WTC11 (cell line): ENCODE results near the gene IL1RAPL1. TPM values are rescaled to one million over a fixed set of nuclear protein-coding genes. Genes with fewer than 3 reads are reported as not detected.

Experiments used
- ATAC-seq: fragments of 200-7000 bp; cut with Tn5 transposase; 2 replicates; pipeline ENCODE4 v1.10.0; 2021; ENCODE audit warnings: mild to moderate bottlenecking, moderate library complexity
- CTCF ChIA-PET: fragments of 300-600 bp; sonication (Branson Sonifier 250); formaldehyde crosslinking; loops from one replicate; lab custom pipeline; 2021; ENCODE audit warnings: antibody characterized with exemption; lab: Charles Lee
- POLR2A ChIA-PET: fragments of 350-600 bp; sonication (Branson Sonifier 250); formaldehyde crosslinking; loops from one replicate; lab custom pipeline; 2021; ENCODE audit warnings: antibody characterized with exemption; lab: Charles Lee
- DNase-seq: peaks from one replicate; pipeline ENCODE4 v3.0.0; 2021; ENCODE audit warnings: low spot score
- H3K27ac Mint-ChIP-seq: 2 replicates; pipeline ENCODE4 v1.8.0; 2021; ENCODE audit warnings: mixed read lengths
- H3K27me3 Mint-ChIP-seq: 2 replicates; pipeline ENCODE4 v1.8.0; 2021; ENCODE audit warnings: low read depth, mild to moderate bottlenecking, moderate library complexity, mixed read lengths
- H3K36me3 Mint-ChIP-seq: 2 replicates; pipeline ENCODE4 v1.8.0; 2021; ENCODE audit warnings: mixed read lengths
- H3K4me1 Mint-ChIP-seq: 2 replicates; pipeline ENCODE4 v1.8.0; 2022; ENCODE audit warnings: mixed read lengths
- H3K4me3 Mint-ChIP-seq: 2 replicates; pipeline ENCODE4 v1.8.0; 2021; ENCODE audit warnings: mild to moderate bottlenecking, moderate library complexity, mixed read lengths
- H3K9me3 Mint-ChIP-seq: 2 replicates; pipeline ENCODE4 v1.8.0; 2021; ENCODE audit warnings: mixed read lengths
- ATF1 ChIP-seq: sonication (generic); formaldehyde crosslinking; IDR thresholded peaks from 2 replicates; pipeline ENCODE4 v1.8.1; 2023; ENCODE audit warnings: mild to moderate bottlenecking, moderate library complexity, missing genetic modification reagents
- ESRRA ChIP-seq: sonication (generic); formaldehyde crosslinking; IDR thresholded peaks from 2 replicates; pipeline ENCODE4 v1.8.1; 2022; ENCODE audit warnings: mild to moderate bottlenecking, missing genetic modification reagents, borderline replicate concordance
- FOXP1 ChIP-seq: sonication (generic); formaldehyde crosslinking; IDR thresholded peaks from 2 replicates; pipeline ENCODE4 v1.8.0; 2022; ENCODE audit warnings: missing genetic modification reagents, mild to moderate bottlenecking, moderate library complexity, borderline replicate concordance
- JAZF1 ChIP-seq: fragments of 250-450 bp; sonication (Bioruptor Pico); IDR thresholded peaks from 2 replicates; pipeline ENCODE4 v1.9.0; 2021; ENCODE audit warnings: moderate library complexity, mild to moderate bottlenecking, inconsistent platforms
- MYBL2 ChIP-seq: sonication (generic); formaldehyde crosslinking; IDR thresholded peaks from 2 replicates; pipeline ENCODE4 v1.8.1; 2023; ENCODE audit warnings: mild to moderate bottlenecking, moderate library complexity, missing genetic modification reagents
- NFYB ChIP-seq: sonication (generic); formaldehyde crosslinking; conservative IDR thresholded peaks from 2 replicates; pipeline ENCODE4 v1.8.0; 2022; ENCODE audit warnings: low read depth, missing genetic modification reagents
- NR3C1 ChIP-seq: sonication (generic); formaldehyde crosslinking; conservative IDR thresholded peaks from 2 replicates; pipeline ENCODE4 v1.8.1; 2023; ENCODE audit warnings: low read depth, mild to moderate bottlenecking, missing genetic modification reagents
- SMAD3 ChIP-seq: sonication (generic); formaldehyde crosslinking; IDR thresholded peaks from 2 replicates; pipeline ENCODE4 v1.8.0; 2022; ENCODE audit warnings: missing genetic modification reagents, mild to moderate bottlenecking, borderline replicate concordance
- SMAD4 ChIP-seq: sonication (generic); formaldehyde crosslinking; IDR thresholded peaks from 2 replicates; pipeline ENCODE4 v1.8.0; 2022; ENCODE audit warnings: mild to moderate bottlenecking, missing genetic modification reagents
- SOX15 ChIP-seq: fragments of 250-450 bp; sonication (Bioruptor Pico); IDR thresholded peaks from 2 replicates; pipeline ENCODE4 v1.9.0; 2021; ENCODE audit warnings: mild to moderate bottlenecking
- SP1 ChIP-seq: sonication (generic); formaldehyde crosslinking; conservative IDR thresholded peaks from 2 replicates; pipeline ENCODE4 v1.8.1; 2022; ENCODE audit warnings: missing genetic modification reagents
- TP53 ChIP-seq: sonication (generic); formaldehyde crosslinking; IDR thresholded peaks from 2 replicates; pipeline ENCODE4 v1.8.1; 2023; ENCODE audit warnings: mild to moderate bottlenecking, missing genetic modification reagents
- ZNF219 ChIP-seq: sonication (generic); formaldehyde crosslinking; IDR thresholded peaks from 2 replicates; pipeline ENCODE4 v1.8.0; 2023; ENCODE audit warnings: missing genetic modification reagents, mild to moderate bottlenecking, borderline replicate concordance
- ZNF317 ChIP-seq: sonication (generic); formaldehyde crosslinking; IDR thresholded peaks from 2 replicates; pipeline ENCODE4 v1.8.1; 2023; ENCODE audit warnings: low read depth, mild to moderate bottlenecking, moderate library complexity, missing genetic modification reagents, borderline replicate concordance
- ZNF416 ChIP-seq: fragments of 250-450 bp; sonication (Bioruptor Pico); IDR thresholded peaks from 2 replicates; pipeline ENCODE4 v1.9.0; 2021; ENCODE audit warnings: mild to moderate bottlenecking, inconsistent platforms
- ZNF671 ChIP-seq: fragments of 250-450 bp; sonication (Bioruptor Pico); IDR thresholded peaks from 2 replicates; pipeline ENCODE4 v1.8.0; 2021; ENCODE audit warnings: mild to moderate bottlenecking
- total RNA-seq: library from RNA; stranded (reverse); gene quantifications from 3 replicates; pipeline ENCODE4 v1.2.3, GENCODE V29; 2021
- TF ChIP-seq, protein P1 (sequence below): sonication (generic); formaldehyde crosslinking; IDR thresholded peaks from 2 replicates; pipeline ENCODE4 v1.8.1; 2022; ENCODE audit warnings: low read depth, missing genetic modification reagents, borderline replicate concordance
- TF ChIP-seq, protein P2 (sequence below): sonication (generic); formaldehyde crosslinking; IDR thresholded peaks from 2 replicates; pipeline ENCODE4 v1.8.0; 2022; ENCODE audit warnings: missing genetic modification reagents
- TF ChIP-seq, protein P3 (sequence below): sonication (generic); formaldehyde crosslinking; IDR thresholded peaks from 2 replicates; pipeline ENCODE4 v1.8.1; 2023; ENCODE audit warnings: mild to moderate bottlenecking, missing genetic modification reagents, moderate library complexity
- TF ChIP-seq, protein P4 (sequence below): sonication (generic); formaldehyde crosslinking; conservative IDR thresholded peaks from 2 replicates; pipeline ENCODE4 v1.8.1; 2022; ENCODE audit warnings: mild to moderate bottlenecking, missing genetic modification reagents
- TF ChIP-seq, protein P5 (sequence below): sonication (generic); formaldehyde crosslinking; IDR thresholded peaks from 2 replicates; pipeline ENCODE4 v1.8.1; 2022; ENCODE audit warnings: mild to moderate bottlenecking, moderate library complexity, missing genetic modification reagents
- TF ChIP-seq, protein P6 (sequence below): sonication (generic); formaldehyde crosslinking; IDR thresholded peaks from 2 replicates; pipeline ENCODE4 v1.8.1; 2022; ENCODE audit warnings: mild to moderate bottlenecking, missing genetic modification reagents, moderate library complexity, borderline replicate concordance
- TF ChIP-seq, protein P7 (sequence below): sonication (generic); formaldehyde crosslinking; IDR thresholded peaks from 2 replicates; pipeline ENCODE4 v1.8.0; 2022; ENCODE audit warnings: mild to moderate bottlenecking, missing genetic modification reagents
- TF ChIP-seq, protein P8 (sequence below): fragments of 250-450 bp; sonication (Bioruptor Pico); IDR thresholded peaks from 2 replicates; pipeline ENCODE4 v1.9.0; 2021; ENCODE audit warnings: moderate library complexity, mild to moderate bottlenecking, inconsistent platforms, borderline replicate concordance
- TF ChIP-seq, protein P9 (sequence below): fragments of 200-600 bp; IDR thresholded peaks from 2 replicates; pipeline ENCODE4 v1.8.0; 2022; ENCODE audit warnings: antibody characterized with exemption

The IL1RAPL1 gene
- total RNA-seq, 1 experiment from 2014 or later, result 0.13 TPM

DNA sequence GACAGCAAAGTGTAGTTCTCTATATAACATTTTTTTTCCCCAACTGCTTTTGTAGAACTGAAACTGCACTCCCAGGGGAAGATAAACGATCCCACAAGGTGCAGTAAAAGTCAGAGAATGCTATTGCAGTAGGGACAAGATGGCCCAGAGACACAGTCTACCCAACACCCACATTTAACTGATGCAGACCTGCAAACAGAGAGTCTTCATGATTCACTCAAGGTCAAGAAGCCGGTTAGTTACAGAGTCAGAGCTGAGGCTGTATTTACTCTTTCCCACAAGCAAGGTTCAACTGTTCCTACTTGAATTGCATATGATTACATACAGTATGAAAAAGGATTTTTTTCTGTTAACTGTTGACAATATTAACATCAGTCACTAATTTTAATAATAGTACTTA lies 654.6 kb downstream of the IL1RAPL1 start:
- Mint-ChIP-seq H3K4me1 (peaks cover 7% of the 10 kb centered on the region; the same call in 1 of the 2 replicates), H3K4me3 (no peak overlapping the region), H3K27me3 (peaks cover 40% of the 10 kb centered on the region)

DNA sequence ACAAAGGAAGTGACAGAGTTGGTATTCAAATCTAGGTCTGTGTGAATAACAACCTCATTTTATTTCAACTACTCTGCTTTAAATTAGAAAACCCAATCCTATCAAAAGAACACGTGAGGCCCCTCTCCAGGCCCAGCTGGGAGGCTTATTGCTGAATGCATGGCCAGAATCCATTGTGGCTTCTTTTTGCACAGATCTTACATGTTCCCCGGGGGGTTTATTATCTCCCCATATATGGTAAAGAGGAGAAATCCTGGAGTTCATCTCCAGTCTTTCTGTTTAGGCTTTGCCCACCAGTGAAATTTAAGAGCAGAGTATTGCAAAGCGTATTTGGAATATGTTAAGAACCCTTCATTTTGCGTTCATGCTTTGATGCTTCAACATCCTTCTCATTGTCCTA lies 655.6 kb downstream of the IL1RAPL1 start:
- ChIA-PET POLR2A (no interaction called here), CTCF (no interaction called here)
- no peak for DNase-seq
- Mint-ChIP-seq H3K9me3 (no peaks in the 10 kb centered on the region), H3K4me3 (no peak overlapping the region), H3K27ac (no peak overlapping the region), H3K36me3 (no peaks in the 10 kb centered on the region), H3K4me1 (peaks cover 7% of the 10 kb centered on the region; the same call in 1 of the 2 replicates), H3K27me3 (peaks cover 29% of the 10 kb centered on the region)
- no peak for ATAC-seq
- TF ChIP-seq ZNF317 (CRISPR knock-in tag), result no peak
- TF ChIP-seq MYBL2 (CRISPR knock-in tag), result no peak
- TF ChIP-seq ESRRA (CRISPR knock-in tag), result no peak
- TF ChIP-seq, protein P1, sequence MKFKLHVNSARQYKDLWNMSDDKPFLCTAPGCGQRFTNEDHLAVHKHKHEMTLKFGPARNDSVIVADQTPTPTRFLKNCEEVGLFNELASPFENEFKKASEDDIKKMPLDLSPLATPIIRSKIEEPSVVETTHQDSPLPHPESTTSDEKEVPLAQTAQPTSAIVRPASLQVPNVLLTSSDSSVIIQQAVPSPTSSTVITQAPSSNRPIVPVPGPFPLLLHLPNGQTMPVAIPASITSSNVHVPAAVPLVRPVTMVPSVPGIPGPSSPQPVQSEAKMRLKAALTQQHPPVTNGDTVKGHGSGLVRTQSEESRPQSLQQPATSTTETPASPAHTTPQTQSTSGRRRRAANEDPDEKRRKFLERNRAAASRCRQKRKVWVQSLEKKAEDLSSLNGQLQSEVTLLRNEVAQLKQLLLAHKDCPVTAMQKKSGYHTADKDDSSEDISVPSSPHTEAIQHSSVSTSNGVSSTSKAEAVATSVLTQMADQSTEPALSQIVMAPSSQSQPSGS (CRISPR knock-in tag), result no peak
- no peak for TF ChIP-seq ZNF671
- TF ChIP-seq, protein P2, sequence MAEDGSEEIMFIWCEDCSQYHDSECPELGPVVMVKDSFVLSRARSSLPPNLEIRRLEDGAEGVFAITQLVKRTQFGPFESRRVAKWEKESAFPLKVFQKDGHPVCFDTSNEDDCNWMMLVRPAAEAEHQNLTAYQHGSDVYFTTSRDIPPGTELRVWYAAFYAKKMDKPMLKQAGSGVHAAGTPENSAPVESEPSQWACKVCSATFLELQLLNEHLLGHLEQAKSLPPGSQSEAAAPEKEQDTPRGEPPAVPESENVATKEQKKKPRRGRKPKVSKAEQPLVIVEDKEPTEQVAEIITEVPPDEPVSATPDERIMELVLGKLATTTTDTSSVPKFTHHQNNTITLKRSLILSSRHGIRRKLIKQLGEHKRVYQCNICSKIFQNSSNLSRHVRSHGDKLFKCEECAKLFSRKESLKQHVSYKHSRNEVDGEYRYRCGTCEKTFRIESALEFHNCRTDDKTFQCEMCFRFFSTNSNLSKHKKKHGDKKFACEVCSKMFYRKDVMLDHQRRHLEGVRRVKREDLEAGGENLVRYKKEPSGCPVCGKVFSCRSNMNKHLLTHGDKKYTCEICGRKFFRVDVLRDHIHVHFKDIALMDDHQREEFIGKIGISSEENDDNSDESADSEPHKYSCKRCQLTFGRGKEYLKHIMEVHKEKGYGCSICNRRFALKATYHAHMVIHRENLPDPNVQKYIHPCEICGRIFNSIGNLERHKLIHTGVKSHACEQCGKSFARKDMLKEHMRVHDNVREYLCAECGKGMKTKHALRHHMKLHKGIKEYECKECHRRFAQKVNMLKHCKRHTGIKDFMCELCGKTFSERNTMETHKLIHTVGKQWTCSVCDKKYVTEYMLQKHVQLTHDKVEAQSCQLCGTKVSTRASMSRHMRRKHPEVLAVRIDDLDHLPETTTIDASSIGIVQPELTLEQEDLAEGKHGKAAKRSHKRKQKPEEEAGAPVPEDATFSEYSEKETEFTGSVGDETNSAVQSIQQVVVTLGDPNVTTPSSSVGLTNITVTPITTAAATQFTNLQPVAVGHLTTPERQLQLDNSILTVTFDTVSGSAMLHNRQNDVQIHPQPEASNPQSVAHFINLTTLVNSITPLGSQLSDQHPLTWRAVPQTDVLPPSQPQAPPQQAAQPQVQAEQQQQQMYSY (CRISPR knock-in tag), result no peak
- TF ChIP-seq, protein P3, sequence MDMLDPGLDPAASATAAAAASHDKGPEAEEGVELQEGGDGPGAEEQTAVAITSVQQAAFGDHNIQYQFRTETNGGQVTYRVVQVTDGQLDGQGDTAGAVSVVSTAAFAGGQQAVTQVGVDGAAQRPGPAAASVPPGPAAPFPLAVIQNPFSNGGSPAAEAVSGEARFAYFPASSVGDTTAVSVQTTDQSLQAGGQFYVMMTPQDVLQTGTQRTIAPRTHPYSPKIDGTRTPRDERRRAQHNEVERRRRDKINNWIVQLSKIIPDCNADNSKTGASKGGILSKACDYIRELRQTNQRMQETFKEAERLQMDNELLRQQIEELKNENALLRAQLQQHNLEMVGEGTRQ (CRISPR knock-in tag), result no peak
- TF ChIP-seq SOX15 (CRISPR knock-in tag), result no peak
- TF ChIP-seq ZNF219 (CRISPR knock-in tag), result no peak
- TF ChIP-seq NFYB, result no peak
- no peak for TF ChIP-seq SMAD3 (CRISPR knock-in tag)
- no peak for TF ChIP-seq FOXP1 (CRISPR knock-in tag)
- TF ChIP-seq ATF1 (CRISPR knock-in tag), result no peak
- TF ChIP-seq, protein P4, sequence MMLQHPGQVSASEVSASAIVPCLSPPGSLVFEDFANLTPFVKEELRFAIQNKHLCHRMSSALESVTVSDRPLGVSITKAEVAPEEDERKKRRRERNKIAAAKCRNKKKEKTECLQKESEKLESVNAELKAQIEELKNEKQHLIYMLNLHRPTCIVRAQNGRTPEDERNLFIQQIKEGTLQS (CRISPR knock-in tag), result no peak
- no peak for TF ChIP-seq ZNF416
- TF ChIP-seq, protein P5, sequence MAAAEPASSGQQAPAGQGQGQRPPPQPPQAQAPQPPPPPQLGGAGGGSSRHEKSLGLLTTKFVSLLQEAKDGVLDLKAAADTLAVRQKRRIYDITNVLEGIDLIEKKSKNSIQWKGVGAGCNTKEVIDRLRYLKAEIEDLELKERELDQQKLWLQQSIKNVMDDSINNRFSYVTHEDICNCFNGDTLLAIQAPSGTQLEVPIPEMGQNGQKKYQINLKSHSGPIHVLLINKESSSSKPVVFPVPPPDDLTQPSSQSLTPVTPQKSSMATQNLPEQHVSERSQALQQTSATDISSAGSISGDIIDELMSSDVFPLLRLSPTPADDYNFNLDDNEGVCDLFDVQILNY, result no peak
- TF ChIP-seq NR3C1 (CRISPR knock-in tag), result no peak
- no peak for TF ChIP-seq JAZF1 (CRISPR knock-in tag)
- TF ChIP-seq, protein P6, sequence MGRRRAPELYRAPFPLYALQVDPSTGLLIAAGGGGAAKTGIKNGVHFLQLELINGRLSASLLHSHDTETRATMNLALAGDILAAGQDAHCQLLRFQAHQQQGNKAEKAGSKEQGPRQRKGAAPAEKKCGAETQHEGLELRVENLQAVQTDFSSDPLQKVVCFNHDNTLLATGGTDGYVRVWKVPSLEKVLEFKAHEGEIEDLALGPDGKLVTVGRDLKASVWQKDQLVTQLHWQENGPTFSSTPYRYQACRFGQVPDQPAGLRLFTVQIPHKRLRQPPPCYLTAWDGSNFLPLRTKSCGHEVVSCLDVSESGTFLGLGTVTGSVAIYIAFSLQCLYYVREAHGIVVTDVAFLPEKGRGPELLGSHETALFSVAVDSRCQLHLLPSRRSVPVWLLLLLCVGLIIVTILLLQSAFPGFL, result no peak

More for the DNA sequence above, 654.6 kb downstream of the IL1RAPL1 start:
- Mint-ChIP-seq H3K36me3 (no peaks in the 10 kb centered on the region), H3K27ac (no peak overlapping the region), H3K9me3 (no peaks in the 10 kb centered on the region)
- POLR2A ChIA-PET, result no interaction called here
- TF ChIP-seq MYBL2 (CRISPR knock-in tag), result no peak
- TF ChIP-seq SMAD4 (CRISPR knock-in tag), result no peak
- TF ChIP-seq, protein P7, sequence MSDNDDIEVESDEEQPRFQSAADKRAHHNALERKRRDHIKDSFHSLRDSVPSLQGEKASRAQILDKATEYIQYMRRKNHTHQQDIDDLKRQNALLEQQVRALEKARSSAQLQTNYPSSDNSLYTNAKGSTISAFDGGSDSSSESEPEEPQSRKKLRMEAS (CRISPR knock-in tag), result no peak
- no peak for TF ChIP-seq TP53
- TF ChIP-seq, protein P8, sequence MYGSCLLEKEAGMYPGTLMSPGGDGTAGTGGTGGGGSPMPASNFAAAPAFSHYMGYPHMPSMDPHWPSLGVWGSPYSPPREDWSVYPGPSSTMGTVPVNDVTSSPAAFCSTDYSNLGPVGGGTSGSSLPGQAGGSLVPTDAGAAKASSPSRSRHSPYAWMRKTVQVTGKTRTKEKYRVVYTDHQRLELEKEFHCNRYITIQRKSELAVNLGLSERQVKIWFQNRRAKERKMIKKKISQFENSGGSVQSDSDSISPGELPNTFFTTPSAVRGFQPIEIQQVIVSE (CRISPR knock-in tag), result no peak
- no peak for TF ChIP-seq SP1 (CRISPR knock-in tag)
- TF ChIP-seq, protein P9, sequence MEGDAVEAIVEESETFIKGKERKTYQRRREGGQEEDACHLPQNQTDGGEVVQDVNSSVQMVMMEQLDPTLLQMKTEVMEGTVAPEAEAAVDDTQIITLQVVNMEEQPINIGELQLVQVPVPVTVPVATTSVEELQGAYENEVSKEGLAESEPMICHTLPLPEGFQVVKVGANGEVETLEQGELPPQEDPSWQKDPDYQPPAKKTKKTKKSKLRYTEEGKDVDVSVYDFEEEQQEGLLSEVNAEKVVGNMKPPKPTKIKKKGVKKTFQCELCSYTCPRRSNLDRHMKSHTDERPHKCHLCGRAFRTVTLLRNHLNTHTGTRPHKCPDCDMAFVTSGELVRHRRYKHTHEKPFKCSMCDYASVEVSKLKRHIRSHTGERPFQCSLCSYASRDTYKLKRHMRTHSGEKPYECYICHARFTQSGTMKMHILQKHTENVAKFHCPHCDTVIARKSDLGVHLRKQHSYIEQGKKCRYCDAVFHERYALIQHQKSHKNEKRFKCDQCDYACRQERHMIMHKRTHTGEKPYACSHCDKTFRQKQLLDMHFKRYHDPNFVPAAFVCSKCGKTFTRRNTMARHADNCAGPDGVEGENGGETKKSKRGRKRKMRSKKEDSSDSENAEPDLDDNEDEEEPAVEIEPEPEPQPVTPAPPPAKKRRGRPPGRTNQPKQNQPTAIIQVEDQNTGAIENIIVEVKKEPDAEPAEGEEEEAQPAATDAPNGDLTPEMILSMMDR, result no peak
- TF ChIP-seq SOX15 (CRISPR knock-in tag), result no peak
- CTCF ChIA-PET, result no interaction called here
- DNase-seq (no peak), ATAC-seq (no peak)
